HK-2 (cell line): ENCODE measurements around the gene RIN2.
"Not testable (repeated sequence)": the region's sequence is repeated elsewhere in the genome, so short reads cannot be mapped to it uniquely, and the experiment has no call there.

ENCODE experiments used
- DNase-seq: peaks from one replicate; pipeline ENCODE4 v3.0.0-alpha.2; 2018; ENCODE audit not compliant: unreplicated experiment

RIN2 gene

DNA sequence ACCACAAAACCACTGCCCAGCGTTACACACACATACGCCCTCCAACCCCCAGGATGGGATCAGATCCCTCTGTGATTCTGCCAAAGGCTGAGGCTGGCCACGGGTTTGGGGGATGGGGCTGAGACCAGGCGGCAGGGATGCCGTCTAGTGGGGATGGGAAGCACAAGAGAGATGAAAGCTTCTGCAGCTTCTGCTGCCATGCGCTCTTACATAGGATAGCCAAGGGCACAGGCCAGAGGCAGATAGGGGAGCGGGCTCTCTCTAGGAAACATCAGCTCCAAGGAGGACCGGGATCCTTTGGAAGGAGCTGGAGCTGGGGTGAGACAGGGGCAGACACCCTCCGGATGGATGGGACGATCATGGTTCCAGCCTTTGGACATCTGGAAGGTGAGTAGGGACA, 18.7 kb upstream of the RIN2 start:
- no peak for DNase-seq

GRCh38 chr20:19740512-19740911, 17.5 kb upstream of the RIN2 start:
- no peak for DNase-seq

GRCh38 chr20:19741924-19742323, 16.1 kb upstream of the RIN2 start:
- DNase-seq, result no peak

DNA sequence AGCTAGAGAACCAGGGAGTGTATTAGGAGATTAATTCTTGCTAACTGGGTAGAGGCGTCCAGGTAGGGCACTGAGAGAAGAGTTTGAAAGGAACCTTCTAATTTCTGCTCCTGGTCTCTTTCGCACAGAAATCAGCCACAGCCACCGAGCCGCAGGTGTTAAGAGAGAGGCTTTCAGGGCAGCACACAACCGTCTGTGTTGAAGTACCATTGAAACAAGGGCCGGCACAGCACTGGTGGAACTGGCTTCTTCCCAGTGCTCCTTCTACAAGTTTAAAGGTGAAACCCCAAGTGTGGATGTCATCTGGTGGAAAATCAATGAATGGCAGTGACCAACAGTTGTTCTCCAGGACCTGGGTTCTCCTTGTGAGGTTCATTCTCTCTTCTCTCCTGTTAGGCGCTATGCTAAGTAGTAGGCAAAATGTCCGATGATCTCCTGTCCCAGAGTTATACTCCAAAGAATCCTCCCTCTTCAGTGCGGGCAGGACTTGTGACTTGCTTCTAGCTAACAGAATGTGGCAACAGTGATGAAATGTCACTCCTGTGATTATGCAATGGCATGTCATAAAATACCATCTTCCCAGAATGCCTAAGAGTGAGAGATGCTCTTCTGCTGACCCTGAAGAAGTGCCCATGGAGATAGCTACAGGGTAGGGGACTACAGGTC, 15.0 kb upstream of the RIN2 start:
- no peak for DNase-seq

DNA sequence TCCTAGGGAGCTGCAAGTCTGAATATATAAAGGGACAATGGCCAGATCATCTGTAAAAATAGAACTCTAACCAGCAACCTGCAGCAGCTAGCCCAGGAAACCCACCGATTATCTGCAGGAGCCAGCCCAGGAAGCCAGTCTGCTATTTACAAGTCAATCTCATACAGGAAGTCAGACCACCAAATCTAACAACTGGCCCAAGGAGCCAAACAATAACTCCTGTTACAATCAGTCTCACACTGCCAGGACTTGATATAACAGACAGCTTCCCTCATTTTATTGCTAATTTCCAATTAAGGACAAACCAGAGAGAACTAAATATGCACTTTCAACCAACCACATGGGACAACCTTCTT, 14.4 kb upstream of the RIN2 start:
- no peak for DNase-seq

GRCh38 chr20:19745106-19745505, 13.0 kb upstream of the RIN2 start:
- DNase-seq, result no peak

GRCh38 chr20:19745584-19745983, 12.5 kb upstream of the RIN2 start:
- no peak for DNase-seq

DNA sequence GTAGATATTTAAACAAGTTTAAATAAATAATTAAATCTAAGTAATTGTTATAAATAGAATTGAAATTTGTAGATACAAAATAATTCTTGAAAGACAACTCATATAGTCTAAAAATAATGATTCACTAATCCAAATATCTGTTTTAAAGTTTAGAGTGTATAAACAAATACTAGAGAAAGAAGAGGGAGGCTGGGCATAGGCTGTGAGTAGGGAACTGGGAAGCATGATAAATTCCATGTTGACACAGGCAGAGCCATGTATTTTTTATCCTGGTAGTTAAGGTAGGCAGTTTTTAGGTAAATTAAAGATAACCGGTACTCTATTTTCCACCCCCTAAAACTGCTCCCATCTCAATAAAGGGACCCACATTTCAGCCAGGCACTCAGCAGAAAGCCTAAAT, 11.7 kb upstream of the RIN2 start:
- DNase-seq, result no peak

DNA sequence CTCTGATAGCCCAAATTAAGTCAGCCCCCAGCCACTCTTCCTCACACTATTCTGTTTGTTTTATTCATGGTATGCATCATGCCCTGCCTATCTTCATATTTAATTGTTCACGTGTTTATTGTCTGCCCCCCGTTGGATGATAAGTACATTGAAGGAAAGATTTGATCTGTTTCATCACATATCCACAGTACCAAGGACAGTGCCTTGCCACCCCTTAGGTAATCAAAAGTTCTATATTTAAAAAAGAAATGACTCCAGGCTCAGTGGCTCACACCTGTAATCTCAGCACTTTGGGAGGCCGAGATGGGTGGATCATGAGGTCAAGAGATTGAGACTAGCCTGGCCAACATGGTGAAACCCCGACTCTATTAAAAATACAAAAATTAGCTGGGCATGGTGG, 10.2 kb upstream of the RIN2 start:
- no peak for DNase-seq

DNA sequence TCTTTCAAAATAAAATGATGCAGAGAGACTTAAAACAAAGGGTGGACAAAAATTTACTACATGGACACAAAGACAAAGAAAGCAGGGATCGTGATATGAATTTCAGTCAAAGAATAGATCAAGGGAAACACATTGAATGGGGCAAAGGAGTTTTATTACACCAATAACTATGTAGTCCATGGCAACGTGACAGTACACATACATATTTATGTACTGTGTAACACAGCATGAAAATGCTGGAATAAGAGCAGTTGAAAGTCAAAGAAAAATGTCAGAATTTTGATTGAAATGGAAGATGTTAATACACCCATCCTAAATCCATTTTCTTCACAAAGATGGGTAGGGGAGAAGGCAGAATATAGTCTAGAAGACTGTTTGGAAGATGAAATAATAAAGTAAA, 9.4 kb upstream of the RIN2 start:
- no peak for DNase-seq

DNA sequence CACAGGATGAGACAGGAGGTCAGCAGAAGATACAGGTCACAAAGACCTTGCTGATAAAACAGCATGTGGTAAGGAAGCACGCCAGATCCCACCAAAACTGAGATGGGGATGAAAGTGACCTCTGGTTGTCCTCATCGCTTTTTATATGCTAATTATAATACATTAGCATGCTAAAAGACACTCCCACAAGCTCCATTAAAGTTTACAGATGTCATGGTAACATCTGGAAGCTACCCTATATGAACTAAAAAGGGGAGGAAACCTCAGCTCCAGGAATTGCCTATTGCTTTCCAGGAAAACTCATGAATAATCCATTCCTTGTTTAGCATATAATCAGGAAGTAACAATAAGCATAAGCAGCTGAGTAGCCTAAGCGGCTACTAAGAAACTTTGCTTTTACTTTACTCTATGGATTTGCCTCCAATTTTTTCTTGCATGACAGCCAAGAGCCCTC, 8.4 kb upstream of the RIN2 start:
- DNase-seq, result no peak

DNA sequence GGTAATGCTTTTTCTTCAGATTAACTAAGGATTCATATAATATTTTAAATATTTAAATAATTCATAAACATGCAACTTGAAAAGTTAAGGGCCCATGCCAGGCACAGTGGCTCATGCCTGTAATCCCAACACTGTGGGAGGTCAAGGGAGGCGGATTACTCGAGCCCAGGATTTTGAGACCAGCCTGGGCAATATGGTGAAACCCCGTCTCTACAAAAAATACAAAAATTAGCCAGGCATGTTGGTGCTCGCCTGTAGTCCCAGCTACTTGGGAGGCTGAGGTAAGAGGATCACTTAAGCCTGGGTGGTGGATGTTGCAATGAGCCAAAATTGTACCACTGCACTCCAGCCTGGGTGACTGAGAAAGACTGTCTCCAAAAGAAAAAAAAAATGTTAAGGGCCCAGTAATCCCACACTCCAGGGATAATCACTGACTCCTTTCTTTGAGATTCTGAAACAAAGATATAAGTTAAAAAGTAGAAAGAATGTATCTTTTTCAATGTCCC, 7.9 kb upstream of the RIN2 start:
- DNase-seq, result no peak

DNA sequence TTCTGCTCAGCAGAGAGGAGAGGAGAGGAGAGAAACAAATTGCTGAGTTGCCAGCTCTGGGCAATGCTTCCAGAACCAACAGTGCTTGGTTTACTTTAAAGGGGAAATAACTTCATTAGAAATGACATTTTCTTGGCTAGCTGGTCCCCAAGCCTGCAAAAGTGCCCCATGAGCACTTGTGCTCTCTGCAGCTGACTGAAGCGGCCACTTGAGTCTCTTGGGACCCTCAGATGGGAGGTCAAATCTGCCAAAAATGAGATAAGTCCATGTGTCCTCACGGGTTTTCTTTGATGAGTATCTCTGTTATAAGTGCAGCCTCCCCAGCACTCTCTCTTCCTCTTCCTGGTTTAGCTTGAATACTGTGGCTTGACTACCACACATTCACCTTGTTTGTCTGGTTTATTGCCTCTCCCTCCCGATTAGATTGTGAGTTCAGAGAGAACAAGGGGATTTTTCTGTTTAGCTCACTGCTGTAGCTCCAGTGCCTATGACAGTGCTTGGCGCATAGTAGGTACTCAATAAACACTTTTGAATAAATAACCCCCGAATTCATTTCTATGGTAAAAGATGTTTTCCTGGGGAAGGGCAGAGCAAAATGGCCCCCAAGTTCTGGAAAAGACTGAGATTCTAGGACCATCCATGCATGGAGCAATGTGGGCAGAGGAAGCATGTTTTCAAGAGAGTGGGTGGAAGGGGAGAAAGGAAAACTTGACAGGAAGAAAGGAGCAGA, 7.0 kb upstream of the RIN2 start:
- DNase-seq, result no peak

- not testable (repeated sequence) for DNase-seq
Observed at GRCh38 chr20:19754201-19754600, 3.9 kb upstream of the RIN2 start.

DNA sequence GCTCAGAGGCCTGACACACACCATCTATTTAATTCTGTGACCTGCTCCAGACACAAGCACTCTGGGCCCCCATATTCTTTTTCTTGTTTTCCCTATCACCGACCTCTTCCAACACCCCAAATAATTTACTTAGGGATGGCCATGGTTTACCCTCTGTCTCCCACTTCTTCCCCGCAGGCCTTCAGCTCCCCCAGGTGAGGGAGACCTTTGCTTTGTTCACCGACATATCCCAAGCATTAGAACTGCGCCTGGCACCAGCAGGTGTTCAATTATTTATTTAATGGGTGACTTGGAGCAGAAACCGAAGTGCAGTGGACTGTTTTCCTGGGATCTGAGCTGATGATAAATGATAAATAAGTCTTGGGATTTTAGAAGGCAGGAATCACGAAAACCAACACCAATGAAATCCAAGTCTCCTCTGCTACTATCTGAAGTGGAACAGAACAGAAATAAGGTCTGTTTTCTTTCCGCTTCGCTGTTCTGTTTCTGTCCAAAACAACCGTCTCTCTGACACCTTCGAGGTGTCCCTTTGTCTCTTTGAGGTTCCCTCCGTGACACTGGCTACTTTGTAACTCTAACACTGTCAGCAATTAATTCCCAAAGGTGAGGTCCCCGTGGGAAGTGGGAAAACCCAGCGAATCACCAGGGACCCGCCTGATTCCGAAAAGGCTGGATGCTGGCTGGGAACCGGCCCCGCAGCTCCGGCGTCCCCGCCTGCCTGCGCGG, 1.1 kb upstream of the RIN2 start:
- peak; percentile 12 for DNase-seq

- DNase-seq, result peak; percentile 87
Observed at GRCh38 chr20:19757487-19758132, 448 bp upstream of the RIN2 start.

DNA sequence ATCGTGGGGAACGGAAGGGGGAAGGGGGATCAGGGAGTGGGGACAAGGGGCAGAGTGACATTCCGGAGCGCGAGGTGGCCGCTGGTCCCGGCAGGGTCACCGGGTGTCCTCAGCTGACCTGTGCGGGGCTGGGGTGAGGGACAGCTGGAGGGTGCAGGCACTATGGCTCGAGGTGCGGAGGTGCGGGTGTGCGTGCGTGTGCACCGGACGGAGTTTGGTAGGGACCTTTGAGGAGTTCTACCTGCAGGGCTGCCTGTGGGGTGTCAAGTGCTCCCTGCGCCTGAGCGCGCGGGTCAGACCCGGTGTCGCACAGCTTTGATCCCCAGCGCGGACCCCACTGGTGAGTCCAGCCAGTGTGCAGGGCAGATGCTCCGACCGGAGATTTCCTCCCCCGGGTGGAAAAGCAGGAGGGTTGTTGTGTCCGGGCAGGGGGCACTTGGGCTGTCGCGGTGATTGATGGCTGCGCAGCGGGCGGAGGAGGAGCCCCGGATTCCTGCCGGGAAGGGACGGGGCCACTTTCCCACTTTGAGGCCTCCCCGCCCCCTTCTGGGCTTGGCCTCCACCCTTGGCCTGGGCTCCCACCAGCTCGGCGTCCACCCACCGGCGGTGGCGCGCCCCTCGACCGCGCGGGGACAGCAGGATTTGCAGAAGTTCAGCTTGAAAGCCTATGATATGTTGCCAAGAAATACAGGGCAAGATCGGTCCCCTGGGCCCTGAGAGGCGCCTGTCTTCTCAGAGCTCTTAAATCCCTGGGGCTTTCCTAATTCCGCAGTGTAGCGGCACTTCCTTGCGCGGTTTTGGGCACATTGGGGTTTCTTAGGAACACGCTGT, 658 bp downstream of the RIN2 start:
- DNase-seq, result no peak

- DNase-seq, result no peak
Observed at GRCh38 chr20:19760371-19760721, 2.3 kb downstream of the RIN2 start.

GRCh38 chr20:19761326-19761725, 3.3 kb downstream of the RIN2 start:
- DNase-seq, result no peak

DNA sequence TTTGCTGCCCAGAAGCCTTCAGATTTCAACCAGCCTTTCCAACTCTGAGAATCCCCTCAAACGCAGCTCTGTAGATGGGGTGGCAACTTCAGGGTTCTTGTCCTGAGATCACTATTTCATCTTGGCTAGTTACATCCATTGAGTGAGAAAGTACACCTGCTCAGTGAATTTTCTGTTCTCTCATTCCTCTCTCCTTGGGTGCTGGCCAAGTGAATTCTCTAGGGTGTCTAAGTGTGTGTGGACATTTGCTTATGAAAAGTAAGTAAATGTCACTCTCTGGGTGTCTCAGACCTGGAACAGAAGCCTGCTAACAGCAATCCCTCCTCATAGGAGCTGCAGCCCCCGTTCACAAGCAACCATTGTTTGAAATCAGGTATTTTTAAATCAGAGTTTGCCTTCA, 3.8 kb downstream of the RIN2 start:
- no peak for DNase-seq

GRCh38 chr20:19764207-19764606, 6.1 kb downstream of the RIN2 start:
- DNase-seq, result no peak

DNA sequence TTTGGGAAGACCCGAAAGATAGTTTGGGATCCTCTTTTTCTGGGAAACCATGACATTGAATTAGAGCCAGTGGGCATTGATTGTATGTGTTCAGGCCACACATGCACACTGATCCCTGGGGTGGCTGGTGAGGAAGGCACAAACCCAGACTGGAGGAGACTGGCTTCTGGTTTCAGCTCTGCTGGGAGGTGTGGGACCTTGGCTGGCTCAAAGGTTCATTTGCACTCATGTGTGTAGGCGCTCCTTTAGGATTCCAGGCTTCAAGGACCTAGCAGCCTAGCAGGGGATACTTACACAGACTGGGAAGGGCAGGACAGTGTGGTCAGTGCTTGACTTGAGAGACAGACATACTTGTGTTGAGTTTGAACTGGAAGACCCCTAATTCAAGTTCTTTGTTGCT, 7.2 kb downstream of the RIN2 start:
- DNase-seq, result no peak
